HT-29 (cell line): ENCODE results near the gene RAC3. TPM values are rescaled to one million over a fixed set of nuclear protein-coding genes. Genes with fewer than 3 reads are reported as not detected.

Source experiments
- DNase-seq: peaks from one replicate; pipeline ENCODE4 v3.0.0-alpha.2; 2015; ENCODE audit warnings: low spot score
- total RNA-seq: library from RNA; depleted of rRNA; stranded (reverse); fragments of >200 nt; shearing (Covaris generic); gene quantifications from 2 replicates; pipeline ENCODE4 v1.2.3, GENCODE V29; 2014

The RAC3 gene
- total RNA-seq, 1 experiment from 2014 or later, result 71.3 TPM

DNA sequence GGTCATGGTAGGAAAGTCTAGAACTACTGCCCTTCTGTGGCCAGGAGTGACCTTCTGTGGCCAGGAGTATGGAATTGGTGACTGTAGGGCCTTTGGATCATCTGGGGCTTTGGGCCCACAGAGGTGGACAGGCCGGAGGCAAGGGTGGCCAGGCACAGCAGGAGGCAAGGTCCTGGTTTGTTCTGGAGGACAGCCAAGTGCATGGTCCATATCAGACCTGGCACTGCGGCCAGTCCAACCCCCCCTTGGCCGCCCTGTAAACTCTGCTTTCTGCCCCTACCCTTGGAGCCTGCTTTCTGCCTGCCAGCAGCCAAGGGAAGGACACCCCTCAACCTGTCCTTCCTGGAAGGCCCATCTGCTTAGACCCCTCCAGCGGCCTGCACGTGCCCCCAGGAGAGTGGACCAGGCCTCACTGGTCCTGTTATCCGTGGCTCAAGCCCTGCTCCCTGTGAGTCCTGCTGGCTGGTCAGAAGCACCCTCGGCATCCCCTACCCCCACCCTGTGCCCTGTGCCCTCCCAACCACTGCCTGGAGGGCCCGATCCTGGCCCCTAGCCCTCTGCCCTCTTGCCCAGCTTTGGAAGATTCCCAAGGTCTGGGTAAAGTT, 8.3 kb downstream of the RAC3 start:
- no peak for DNase-seq

DNA sequence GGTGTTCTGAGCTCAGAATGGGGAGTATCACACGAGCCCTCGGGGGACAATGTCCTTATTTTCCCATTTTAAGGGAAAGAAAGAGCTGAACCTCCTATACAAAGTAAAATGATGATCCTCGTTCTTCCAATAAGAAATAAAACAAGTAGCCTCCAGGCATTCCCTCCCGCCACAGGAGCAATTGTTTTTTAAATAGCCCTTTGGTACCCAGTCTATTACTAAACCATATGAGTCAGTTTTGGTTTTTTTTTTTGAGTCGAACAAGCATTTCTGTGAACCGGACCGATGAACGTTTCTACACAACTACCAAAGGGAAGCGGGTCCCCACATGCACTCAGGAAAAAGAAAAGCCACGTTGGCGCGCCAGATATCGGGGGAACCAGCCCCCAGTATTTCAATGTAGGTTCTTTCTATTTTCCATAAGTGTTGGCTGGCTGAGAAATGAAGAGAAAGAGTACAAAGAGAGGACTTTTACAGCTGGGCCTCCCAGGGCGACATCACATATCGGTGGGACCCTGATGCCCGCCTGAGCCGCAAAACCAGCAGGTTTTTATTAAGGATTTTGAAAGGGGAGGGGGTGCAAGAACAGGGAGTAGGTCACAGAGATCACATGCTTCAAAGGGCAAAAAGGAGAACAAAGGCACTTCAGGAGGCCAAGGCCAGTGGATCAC, 9.8 kb downstream of the RAC3 start:
- DNase-seq, result no peak

DNA sequence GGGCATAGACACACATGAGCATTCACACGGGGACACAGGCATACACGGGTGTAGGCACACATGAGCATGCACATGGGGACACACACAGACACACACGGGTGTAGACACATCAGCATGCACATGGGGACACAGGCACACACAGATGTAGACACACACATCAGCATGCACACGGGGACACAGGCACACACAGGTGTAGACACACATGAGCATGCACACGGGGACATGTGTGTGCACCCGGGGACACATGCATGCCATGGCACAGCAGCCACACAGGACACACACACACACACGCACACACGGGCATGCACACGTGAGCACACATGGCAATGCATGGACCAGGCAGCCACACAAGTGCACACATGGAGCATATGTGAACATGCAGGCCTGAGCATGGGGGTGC, 11.2 kb downstream of the RAC3 start:
- no peak for DNase-seq

DNA sequence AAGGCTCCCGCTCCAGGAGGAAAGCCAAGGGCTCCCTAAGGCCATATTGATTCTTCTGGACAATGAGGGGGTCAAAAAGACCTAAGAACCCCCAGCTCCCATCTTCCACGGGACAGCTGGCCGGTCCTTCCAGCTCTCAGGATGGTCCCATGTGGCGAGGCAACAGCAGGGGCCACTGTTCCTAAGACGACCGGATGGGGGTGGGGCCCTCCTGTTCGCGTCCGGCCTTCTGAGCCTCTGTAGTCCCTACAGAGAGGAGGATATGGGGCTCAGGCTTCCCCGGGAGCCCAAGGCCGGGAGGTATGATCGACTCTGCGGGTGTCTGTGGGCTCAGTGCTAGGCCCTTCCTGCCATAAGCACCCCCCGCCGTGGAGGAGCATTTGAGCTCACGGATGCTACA, 12.0 kb downstream of the RAC3 start:
- no peak for DNase-seq

DNA sequence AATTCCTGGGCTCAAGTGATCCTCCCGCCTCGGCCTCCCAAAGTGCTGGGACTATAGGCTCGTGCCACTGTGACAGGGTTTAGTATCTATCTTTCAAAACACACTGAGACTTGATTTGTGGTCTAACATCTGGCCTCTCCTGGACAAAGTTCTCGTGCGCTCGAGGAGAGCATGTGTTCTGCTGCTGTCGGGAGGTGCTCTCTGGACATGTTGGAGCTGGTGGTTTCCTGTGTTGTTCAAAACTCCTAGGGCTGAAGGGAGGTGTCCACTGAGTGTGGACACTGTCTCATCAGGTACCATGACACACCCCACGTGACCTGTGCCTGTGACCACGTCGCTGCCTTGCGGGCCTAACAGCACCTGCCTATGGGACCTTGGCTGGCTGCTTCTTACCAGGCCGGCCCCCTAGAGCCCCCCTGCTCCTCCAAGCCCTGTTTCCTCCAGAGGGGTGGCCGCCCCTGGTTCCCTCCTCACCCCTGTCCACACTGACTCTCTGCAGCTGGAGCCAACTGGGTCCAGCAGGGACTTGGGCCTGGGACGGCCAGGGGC, 14.5 kb downstream of the RAC3 start:
- DNase-seq, result no peak

- DNase-seq, result no peak
Measured at GRCh38 chr17:82046903-82047302, 15.4 kb downstream of the RAC3 start.

- DNase-seq, result no peak
Measured at GRCh38 chr17:82047379-82047778, 15.9 kb downstream of the RAC3 start.

GRCh38 chr17:82047914-82048570, 16.6 kb downstream of the RAC3 start:
- DNase-seq, result no peak

DNA sequence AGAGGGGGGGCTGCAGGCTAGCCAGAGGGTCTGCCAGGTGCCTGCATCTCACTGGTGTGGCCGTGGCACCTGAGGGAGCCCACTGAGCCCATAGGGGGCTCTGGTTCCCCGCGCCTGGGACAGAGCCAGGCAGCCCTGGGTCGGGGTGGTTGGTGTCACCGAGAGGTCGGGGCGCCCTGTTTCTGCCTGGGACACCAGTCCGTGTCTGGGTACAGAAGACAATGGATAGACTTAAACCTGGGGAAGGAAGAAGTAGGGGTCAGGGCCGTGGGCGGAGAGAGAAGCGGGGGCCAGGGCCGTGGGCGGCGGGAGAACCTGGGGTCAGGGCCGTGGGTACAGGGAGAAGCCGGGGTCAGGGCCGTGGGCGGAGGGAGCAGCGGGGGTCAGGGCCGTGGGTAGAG, 17.1 kb downstream of the RAC3 start:
- no peak for DNase-seq

- DNase-seq, result no peak
Measured at GRCh38 chr17:82049106-82049505, 17.6 kb downstream of the RAC3 start.

DNA sequence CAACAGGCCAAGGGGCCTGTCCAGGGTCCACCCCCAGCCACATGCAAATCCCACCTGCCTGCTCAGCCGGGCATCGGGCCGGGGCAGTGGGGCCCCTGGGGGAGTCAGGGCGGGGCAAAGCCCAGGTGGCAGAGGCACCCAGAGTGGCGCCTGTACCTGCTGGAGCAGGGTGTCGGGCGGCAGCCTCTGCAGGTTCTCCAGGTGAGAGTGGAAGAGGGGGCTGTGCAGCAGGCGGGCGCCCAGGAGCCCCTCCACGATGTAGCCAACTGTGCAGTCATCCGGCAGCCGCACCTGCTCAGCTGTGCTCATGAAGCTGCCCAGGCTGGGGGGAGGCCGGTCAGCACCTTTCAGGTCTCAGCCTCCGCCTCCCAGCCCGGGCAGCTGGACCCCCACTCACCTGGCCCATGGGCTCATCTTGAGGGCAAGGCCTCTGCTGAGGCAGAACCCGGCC, 18.1 kb downstream of the RAC3 start:
- DNase-seq, result no peak

GRCh38 chr17:82050152-82050760, 18.8 kb downstream of the RAC3 start:
- no peak for DNase-seq

- no peak for DNase-seq
Measured at GRCh38 chr17:82050761-82051641, 19.5 kb downstream of the RAC3 start.

DNA sequence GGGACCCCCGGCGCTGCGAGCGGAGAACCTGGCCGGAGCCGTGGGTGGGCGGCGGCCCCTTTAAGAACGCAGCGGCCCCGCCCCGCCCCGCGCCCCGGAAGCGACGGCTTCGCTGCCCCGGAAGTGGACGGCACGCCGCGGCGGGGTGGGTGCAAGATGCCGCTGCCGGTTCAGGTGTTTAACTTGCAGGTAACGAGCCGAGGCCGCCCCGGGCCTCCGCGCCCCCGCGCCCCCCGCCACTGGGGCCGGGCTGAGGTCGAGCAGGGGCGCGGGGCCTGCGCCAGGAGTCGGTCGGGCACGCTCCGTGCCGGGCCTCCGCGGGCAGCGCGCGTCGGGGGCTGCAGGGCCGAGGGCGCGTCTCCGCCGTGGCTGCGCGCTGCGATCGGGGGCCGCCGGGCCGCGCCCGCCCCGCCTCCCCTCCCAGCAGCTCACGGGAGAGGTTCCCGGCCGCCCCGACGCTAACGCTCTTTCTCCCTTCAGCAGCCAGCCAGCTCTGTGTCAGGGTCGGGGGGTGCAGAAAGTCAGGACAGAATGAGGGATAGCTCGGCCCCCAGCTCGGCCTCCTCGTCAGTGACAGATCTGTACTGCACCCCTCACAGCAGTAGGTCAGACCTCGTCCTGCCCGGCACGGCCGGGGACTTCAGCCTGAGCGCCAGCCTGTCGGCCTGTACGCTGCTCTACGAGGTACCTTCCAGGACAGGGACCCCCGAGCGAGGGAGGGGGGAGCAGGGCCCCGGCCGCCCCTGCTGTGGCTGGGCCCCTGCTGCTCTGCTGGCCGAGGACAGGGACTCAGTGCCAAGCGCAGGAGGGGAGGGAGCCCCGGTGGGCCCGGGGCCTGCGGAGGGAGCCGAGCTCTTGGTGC, 20.5 kb downstream of the RAC3 start, which contains the start of the genes GPS1 and RFNG:
GPS1 (plus strand) TSS at position 123 of the 862 bp plus-strand sequence; CDS start at position 157, 34 bp downstream.
RFNG (minus strand) TSS at position 36 of the 862 bp plus-strand sequence. CDS start 45 bp downstream, outside the sequence.
- DNase-seq, result peak; percentile 56

GRCh38 chr17:82052638-82053059, 21.2 kb downstream of the RAC3 start:
- no peak for DNase-seq

- no peak for DNase-seq
Measured at GRCh38 chr17:82053130-82053529, 21.7 kb downstream of the RAC3 start.

DNA sequence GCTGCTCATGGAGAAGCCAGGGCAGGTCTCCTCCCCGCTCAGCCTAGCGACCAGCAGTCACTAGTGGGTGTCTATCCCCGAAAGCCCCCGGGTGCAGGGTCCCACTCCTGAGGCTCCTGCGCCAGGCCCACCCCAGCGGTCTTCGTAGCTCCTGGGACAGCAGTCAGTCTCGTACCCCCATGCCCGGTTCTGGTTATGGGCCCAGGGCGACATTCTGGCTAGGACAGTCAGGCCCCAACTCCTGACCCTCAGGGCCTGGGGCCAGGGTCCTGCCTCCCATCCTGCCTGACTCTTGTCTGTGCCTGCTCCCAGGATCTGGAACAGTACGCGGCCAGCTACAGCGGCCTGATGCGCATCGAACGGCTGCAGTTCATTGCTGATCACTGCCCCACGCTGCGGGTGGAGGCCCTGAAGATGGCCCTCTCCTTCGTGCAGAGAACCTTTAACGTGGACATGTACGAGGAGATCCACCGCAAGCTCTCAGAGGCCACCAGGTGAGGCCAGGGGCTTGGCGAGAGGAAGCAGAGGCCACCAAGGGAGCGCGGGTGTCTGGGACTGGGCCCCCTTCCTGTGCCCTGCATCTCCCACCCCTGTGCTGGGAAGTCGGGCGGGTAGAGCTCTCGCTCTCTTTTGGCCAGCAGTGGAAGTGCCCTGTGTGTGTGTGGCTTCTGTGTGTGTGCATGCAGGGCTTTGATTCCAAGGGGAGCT, 22.2 kb downstream of the RAC3 start:
- DNase-seq, result no peak

DNA sequence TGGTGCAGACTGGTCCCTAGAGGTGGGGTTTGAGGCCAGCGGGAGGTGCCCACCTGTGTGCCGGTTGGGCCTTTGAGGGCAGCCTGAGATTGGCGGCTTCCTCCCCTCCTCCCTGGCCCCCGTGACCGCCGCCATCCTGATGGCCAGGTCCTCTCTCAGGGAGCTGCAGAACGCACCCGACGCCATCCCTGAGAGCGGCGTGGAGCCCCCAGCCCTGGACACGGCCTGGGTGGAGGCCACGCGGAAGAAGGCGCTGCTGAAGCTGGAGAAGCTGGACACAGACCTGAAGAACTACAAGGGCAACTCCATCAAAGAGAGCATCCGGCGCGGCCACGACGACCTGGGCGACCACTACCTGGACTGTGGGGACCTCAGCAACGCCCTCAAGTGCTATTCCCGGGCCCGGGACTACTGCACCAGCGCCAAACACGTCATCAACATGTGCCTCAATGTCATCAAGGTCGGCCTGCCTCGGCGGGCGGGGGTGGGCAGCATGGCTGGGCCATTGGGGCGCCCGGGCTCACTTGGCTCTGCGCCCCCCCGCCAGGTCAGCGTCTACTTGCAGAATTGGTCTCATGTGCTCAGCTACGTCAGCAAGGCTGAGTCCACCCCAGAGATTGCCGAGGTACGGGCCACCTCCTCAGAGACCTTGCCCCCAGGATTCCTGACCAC, 23.0 kb downstream of the RAC3 start:
- DNase-seq, result no peak
